Measurements from ENCODE around the gene PPP2R2B.

The PPP2R2B gene

GRCh38 chr5:146754621-146755020, 123.9 kb downstream of the PPP2R2B start:
- no peaks in the 10 kb centered on the region for H3K27me3 ChIP-seq (replicated peaks; ENCODE audit: insufficient read depth, low read length)
- no peaks in the 10 kb centered on the region for H4K20me1 ChIP-seq (ENCODE audit: insufficient read depth, low read length)
- no peaks in the 10 kb centered on the region for H3K9me2 ChIP-seq (replicated peaks; ENCODE audit: insufficient read depth, low read length)
- H3K9ac ChIP-seq (ENCODE audit: low read length), result no peak overlapping the region
- no peak for DNase-seq
- H3F3A ChIP-seq (ENCODE audit: insufficient read depth, low read length), result peaks cover 3% of the 10 kb centered on the region; the same call in 1 of the 2 replicates
- no peaks in the 10 kb centered on the region for H3K79me2 ChIP-seq (ENCODE audit: low read length)
- TF ChIP-seq EZH2 (optimal IDR thresholded peaks at IDR 0.05; ENCODE audit: low read depth, low read length), result no peak
- no peak for TF ChIP-seq CTCF (IDR thresholded peaks at IDR 0.05; ENCODE audit: low read length)
- H2AFZ ChIP-seq (ENCODE audit: low read length), result no peak overlapping the region
- H3K4me3 ChIP-seq (ENCODE audit: low read length), result no peak overlapping the region
- no peak overlapping the region for H3K4me2 ChIP-seq (ENCODE audit: low read depth, low read length)
- no peaks in the 10 kb centered on the region for H3K36me3 ChIP-seq (replicated peaks; ENCODE audit: insufficient read depth, low read length)
- H3K27ac ChIP-seq (ENCODE audit: low read length), result no peak overlapping the region
- no peaks in the 10 kb centered on the region for H3K9me3 ChIP-seq (replicated peaks; ENCODE audit: insufficient read depth, low read length)
- H3K4me1 ChIP-seq (ENCODE audit: low read length), result peaks cover 20% of the 10 kb centered on the region

GRCh38 chr5:146753641-146754040, 124.9 kb downstream of the PPP2R2B start:
- TF ChIP-seq EZH2 (optimal IDR thresholded peaks at IDR 0.05; ENCODE audit: low read depth, low read length) (no peak), CTCF (IDR thresholded peaks at IDR 0.05; ENCODE audit: low read length) (no peak), EZH2phosphoT487 (IDR thresholded peaks at IDR 0.05; ENCODE audit: low read length) (no peak)
- Histone ChIP-seq H3K9ac (ENCODE audit: low read length) (no peak overlapping the region), H3K79me2 (ENCODE audit: low read length) (no peaks in the 10 kb centered on the region), H3K27me3 (replicated peaks; ENCODE audit: insufficient read depth, low read length) (no peaks in the 10 kb centered on the region), H3K9me2 (replicated peaks; ENCODE audit: insufficient read depth, low read length) (no peaks in the 10 kb centered on the region), H2AFZ (ENCODE audit: low read length) (no peak overlapping the region), H3K4me3 (ENCODE audit: low read length) (no peak overlapping the region), H3K36me3 (replicated peaks; ENCODE audit: insufficient read depth, low read length) (no peaks in the 10 kb centered on the region), H3F3A (ENCODE audit: insufficient read depth, low read length) (peaks cover 3% of the 10 kb centered on the region; the same call in 1 of the 2 replicates), H4K20me1 (ENCODE audit: insufficient read depth, low read length) (no peaks in the 10 kb centered on the region), H3K4me1 (ENCODE audit: low read length) (peaks cover 20% of the 10 kb centered on the region), H3K27ac (ENCODE audit: low read length) (no peak overlapping the region), H3K9me3 (replicated peaks; ENCODE audit: insufficient read depth, low read length) (no peaks in the 10 kb centered on the region), H3K4me2 (ENCODE audit: low read depth, low read length) (no peak overlapping the region)
- no peak for DNase-seq

GRCh38 chr5:146751781-146752401, 126.7 kb downstream of the PPP2R2B start:
- no peak overlapping the region for H3K9ac ChIP-seq (ENCODE audit: low read length)
- H3K4me2 ChIP-seq (ENCODE audit: low read depth, low read length), result peak overlapping the region; percentile 35
- H3K4me1 ChIP-seq (ENCODE audit: low read length), result peaks cover 20% of the 10 kb centered on the region
- H3K36me3 ChIP-seq (replicated peaks; ENCODE audit: insufficient read depth, low read length), result no peaks in the 10 kb centered on the region
- H3K9me3 ChIP-seq (replicated peaks; ENCODE audit: insufficient read depth, low read length), result no peaks in the 10 kb centered on the region
- no peaks in the 10 kb centered on the region for H4K20me1 ChIP-seq (ENCODE audit: insufficient read depth, low read length)
- H2AFZ ChIP-seq (ENCODE audit: low read length), result peak overlapping the region; percentile 36
- peak; percentile 88 for DNase-seq
- TF ChIP-seq EZH2 (optimal IDR thresholded peaks at IDR 0.05; ENCODE audit: low read depth, low read length) (no peak), CTCF (IDR thresholded peaks at IDR 0.05; ENCODE audit: low read length) (no peak), EZH2phosphoT487 (IDR thresholded peaks at IDR 0.05; ENCODE audit: low read length) (no peak)
- H3K27ac ChIP-seq (ENCODE audit: low read length), result peak overlapping the region; percentile 55
- H3F3A ChIP-seq (ENCODE audit: insufficient read depth, low read length), result peaks cover 3% of the 10 kb centered on the region; the same call in 1 of the 2 replicates
- no peak overlapping the region for H3K4me3 ChIP-seq (ENCODE audit: low read length)
- no peaks in the 10 kb centered on the region for H3K27me3 ChIP-seq (replicated peaks; ENCODE audit: insufficient read depth, low read length)
- H3K79me2 ChIP-seq (ENCODE audit: low read length), result no peaks in the 10 kb centered on the region
- H3K9me2 ChIP-seq (replicated peaks; ENCODE audit: insufficient read depth, low read length), result no peaks in the 10 kb centered on the region
